ELF-1 (cell line): Measurements from ENCODE around the gene RNF144A.

Source experiments
- DNase-seq: peaks from one replicate; pipeline ENCODE4 v3.0.0-alpha.2; 2016; ENCODE audit warnings: low read depth, low spot score

RNF144A gene

GRCh38 chr2:6908291-6908690 is 8.9 kb upstream of the RNF144A start:
- no peak for DNase-seq

GRCh38 chr2:6909431-6910385 is 7.5 kb upstream of the RNF144A start:
- no peak for DNase-seq

- DNase-seq, result no peak
Observed at GRCh38 chr2:6911721-6912120, 5.5 kb upstream of the RNF144A start.

GRCh38 chr2:6913415-6914157 is 3.6 kb upstream of the RNF144A start:
- no peak for DNase-seq

GRCh38 chr2:6914828-6915227 is 2.4 kb upstream of the RNF144A start:
- no peak for DNase-seq

GRCh38 chr2:6915399-6915798 is 1.8 kb upstream of the RNF144A start:
- no peak for DNase-seq

GRCh38 chr2:6916224-6916623 is 988 bp upstream of the RNF144A start:
- DNase-seq, result no peak

GRCh38 chr2:6916736-6917070 is 509 bp upstream of the RNF144A start:
- no peak for DNase-seq

- peak; percentile 38 for DNase-seq
Observed at GRCh38 chr2:6917761-6918421, 679 bp downstream of the RNF144A start.

- DNase-seq, result no peak
Observed at GRCh38 chr2:6919901-6920742, 2.9 kb downstream of the RNF144A start.

- DNase-seq, result no peak
Observed at GRCh38 chr2:6920743-6921064, 3.5 kb downstream of the RNF144A start.

GRCh38 chr2:6921321-6921922 is 4.2 kb downstream of the RNF144A start:
- no peak for DNase-seq

GRCh38 chr2:6922201-6922656 is 5.0 kb downstream of the RNF144A start:
- DNase-seq, result peak; percentile 80

- no peak for DNase-seq
Observed at GRCh38 chr2:6923319-6923718, 6.1 kb downstream of the RNF144A start.

GRCh38 chr2:6924101-6924923 is 7.1 kb downstream of the RNF144A start:
- no peak for DNase-seq

- no peak for DNase-seq
Observed at GRCh38 chr2:6924924-6925409, 7.8 kb downstream of the RNF144A start.

- DNase-seq, result no peak
Observed at GRCh38 chr2:6926071-6926732, 9.0 kb downstream of the RNF144A start.

GRCh38 chr2:6927186-6927585 is 10.0 kb downstream of the RNF144A start:
- DNase-seq, result no peak

GRCh38 chr2:6927753-6928152 is 10.5 kb downstream of the RNF144A start:
- DNase-seq, result no peak
